GM20000 (cell line): ENCODE results near the gene MMS22L.

Experiments used
- DNase-seq: peaks from one replicate; pipeline ENCODE4 v3.0.0; 2012; ENCODE audit warnings: low spot score
- TF ChIP-seq, protein P1 (sequence below): IDR thresholded peaks from 2 replicates; pipeline ENCODE4 v1.5.1; 2012; ENCODE audit warnings: mild to moderate bottlenecking, control low read depth; ENCODE audit errors: extremely low read depth, missing control alignments

The MMS22L gene

DNA sequence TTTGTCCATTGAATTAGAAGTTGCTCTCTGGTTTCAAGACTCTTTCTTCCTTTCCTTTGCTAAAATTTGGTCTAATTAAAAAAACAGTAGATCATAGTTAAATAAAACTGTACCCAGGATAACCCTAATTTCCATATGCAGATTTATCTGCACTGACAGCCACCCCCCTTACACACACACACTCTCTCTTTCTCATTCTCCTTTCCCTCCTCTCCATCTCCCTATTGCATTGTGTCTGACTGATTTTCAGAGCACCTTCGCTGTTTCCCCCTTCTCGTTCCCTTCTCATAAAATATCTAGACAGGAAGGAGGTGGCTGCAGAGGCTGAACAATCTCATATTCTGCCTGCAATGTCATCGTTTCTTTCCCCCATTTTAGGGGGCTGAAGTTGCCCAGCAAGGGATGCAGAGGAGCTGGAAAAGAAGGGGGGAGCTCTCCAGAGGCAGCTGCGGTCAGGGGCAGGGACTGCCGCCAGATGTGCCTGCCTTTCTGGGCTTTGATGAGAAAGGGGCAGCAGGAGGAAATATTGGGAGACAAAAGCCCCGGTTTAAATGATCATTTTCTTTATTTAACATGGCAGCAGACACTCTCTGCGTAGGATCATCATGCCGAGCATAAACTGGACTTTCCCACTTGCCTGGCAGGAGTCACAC is 22.5 kb upstream of the MMS22L start:
- TF ChIP-seq, protein P1, sequence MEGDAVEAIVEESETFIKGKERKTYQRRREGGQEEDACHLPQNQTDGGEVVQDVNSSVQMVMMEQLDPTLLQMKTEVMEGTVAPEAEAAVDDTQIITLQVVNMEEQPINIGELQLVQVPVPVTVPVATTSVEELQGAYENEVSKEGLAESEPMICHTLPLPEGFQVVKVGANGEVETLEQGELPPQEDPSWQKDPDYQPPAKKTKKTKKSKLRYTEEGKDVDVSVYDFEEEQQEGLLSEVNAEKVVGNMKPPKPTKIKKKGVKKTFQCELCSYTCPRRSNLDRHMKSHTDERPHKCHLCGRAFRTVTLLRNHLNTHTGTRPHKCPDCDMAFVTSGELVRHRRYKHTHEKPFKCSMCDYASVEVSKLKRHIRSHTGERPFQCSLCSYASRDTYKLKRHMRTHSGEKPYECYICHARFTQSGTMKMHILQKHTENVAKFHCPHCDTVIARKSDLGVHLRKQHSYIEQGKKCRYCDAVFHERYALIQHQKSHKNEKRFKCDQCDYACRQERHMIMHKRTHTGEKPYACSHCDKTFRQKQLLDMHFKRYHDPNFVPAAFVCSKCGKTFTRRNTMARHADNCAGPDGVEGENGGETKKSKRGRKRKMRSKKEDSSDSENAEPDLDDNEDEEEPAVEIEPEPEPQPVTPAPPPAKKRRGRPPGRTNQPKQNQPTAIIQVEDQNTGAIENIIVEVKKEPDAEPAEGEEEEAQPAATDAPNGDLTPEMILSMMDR = no peak
- DNase-seq = no peak

DNA sequence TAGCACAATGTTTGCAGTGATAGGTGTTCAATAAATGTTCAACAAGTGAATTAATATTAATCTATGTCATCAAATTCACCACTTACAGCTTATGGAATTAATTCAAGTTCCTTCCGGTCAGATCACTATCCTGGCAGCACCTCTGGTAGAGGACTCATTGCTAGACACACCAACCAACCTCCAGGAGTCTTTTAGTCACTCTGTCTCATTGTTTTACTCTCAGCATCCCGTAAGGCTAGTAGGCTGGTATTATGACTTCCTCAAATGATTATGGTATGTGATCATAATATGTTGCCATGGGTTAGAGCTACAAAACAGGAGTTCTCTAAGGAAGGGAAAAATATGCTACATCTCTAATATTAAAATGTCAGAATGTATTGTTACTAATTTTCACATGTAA is 21.7 kb upstream of the MMS22L start:
- no peak for DNase-seq
- TF ChIP-seq, protein P1 = no peak

DNA sequence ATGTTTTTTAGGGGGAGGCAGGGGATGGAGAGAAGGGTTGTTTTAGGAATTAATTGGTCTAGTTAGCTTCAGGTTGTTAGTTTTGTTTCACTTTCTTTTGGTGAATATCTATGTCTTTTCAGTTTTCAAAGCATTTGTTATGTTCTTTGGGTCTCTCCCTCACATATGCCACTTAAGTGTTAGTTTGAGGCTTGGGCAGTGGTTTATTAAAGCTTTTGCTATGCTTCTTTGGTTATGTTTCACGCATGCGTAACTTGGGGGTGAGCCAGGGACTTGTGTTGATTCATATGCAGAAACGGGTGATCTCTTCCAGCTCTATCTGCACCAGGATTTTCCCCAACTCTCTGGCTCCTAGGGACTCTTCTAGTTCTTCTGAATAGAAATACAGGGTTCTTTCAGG is 11.4 kb upstream of the MMS22L start:
- no peak for DNase-seq
- TF ChIP-seq, protein P1 = no peak

DNA sequence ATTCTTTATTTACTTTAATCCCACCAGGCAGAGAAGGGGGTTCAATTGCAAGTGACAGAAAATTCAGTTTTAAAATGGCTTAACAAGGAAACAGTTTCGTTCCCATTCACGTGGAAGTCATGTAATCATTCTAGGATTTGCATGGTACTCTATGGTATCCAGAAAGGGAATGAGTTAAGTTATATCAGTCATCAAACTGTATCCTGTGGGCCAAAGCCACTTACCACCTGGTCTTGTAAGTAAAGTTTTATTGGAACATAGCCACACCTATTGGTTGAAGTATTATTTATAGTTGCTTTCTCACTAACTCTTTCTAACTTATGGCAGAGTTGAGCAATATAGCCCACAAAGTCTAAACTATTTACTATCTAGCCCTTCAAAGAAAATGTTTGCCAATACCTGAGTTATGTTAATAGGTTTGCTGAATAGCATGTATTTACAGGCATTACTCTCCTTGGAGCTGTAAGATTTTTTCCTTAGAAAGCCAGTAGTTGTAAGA is 10.2 kb upstream of the MMS22L start:
- no peak for DNase-seq
- TF ChIP-seq, protein P1 = no peak

DNA sequence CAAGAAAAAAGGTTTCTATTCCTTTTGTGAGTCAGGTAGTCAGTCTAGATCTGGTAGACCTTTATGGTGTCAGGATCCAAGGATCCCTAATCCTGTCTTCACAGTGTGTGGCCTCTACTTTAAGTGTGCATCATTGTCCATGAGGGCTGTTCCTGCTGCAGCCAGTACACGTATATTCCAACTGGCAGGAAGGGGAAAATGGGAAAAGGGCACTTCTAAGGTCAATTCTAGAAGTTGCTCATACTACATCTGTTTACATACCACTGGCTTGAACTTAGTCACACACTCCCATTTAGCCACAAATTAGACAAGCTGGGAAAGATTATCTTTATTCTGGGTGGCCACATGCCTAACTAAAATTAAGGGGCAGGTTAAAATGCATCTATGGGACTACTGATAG is 9.7 kb upstream of the MMS22L start:
- no peak for DNase-seq
- TF ChIP-seq, protein P1 = no peak

DNA sequence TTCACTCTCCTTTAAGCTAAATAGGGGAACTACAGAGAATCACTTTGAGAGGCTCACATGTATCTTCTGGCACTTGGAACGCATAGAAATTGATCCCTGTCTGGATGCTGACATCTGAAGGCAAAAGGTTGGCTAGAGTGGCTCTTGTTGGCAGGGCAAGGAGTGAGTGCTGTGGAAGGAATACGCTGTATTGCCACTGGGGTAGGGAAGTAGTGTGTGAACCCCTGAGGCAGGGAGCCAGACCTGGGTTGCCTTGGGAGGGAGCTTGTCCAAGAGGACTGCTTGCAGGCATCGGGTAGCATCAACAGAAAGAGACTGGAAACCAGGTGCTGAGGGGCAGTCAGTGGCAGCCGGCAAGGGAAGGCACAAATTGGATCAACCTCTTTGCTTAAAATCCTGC is 8.9 kb upstream of the MMS22L start:
- TF ChIP-seq, protein P1 = no peak
- no peak for DNase-seq

DNA sequence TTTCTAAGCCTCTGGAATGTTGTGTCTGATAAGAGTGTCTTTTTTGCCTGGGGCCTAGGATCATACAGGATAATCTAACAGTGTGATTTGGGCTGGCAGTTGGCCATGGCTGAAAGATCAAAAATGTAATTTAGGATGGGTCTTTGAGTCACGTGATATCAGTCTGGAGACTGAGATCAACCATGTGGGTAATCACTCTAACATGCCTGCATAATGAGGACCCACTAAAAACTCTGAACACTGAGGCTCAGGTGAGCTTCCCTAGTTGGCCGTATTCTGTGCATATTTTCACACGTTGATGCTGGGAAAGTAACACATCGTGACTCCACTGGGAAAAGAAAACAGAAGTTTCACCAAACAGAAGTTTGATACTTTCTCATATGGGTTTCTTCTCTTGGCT is 6.3 kb upstream of the MMS22L start:
- no peak for DNase-seq
- TF ChIP-seq, protein P1 = no peak
